Limb (tissue), 2 donors: ENCODE data around the gene FMNL2.
"Not testable (repeated sequence)": the region's sequence is repeated elsewhere in the genome, so short reads cannot be mapped to it uniquely, and the experiment has no call there.

Source experiments
- DNase-seq, 2 donors: peaks; one replicate each; pipeline ENCODE4 v3.0.0-alpha.2; 2016; ENCODE audit errors: extremely low spot score in 2 of 2

FMNL2 gene

DNA sequence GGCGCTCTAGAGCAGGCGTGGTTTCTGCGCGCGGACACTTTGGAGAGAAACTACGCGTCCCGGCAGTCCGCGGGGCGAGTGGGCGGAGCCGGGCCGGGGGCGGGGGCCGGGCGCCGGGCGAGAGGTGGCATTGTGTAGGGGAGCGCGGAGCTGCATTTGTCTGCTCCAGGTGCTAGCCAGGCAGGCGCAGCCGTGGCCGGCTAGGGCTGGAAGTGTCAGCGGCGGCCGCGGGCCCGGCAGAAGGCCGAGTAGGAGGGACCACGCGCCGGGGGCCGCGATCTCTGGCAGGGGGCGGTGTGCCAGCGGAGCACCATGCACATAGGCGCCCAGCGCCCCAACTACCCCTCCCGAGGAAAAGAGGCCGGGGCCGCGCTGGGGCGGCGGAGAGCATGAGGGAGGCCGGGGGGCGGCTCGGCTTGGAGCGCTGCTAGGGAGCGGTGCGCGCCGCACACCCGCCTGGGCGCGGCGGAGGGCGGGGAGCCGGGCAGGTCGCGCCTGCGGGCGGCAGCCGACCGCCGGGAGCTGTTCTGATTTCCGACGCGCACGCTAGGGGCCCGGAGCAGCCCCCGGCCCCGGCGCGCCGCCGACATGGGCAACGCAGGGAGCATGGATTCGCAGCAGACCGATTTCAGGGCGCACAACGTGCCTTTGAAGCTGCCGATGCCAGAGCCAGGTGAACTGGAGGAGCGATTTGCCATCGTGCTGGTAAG lies at the start of gene FMNL2:
Gene FMNL2, plus strand, starts transcription at position 159 of the 710 bp plus-strand sequence.
- DNase-seq = peak; percentile 87 to 95

DNA sequence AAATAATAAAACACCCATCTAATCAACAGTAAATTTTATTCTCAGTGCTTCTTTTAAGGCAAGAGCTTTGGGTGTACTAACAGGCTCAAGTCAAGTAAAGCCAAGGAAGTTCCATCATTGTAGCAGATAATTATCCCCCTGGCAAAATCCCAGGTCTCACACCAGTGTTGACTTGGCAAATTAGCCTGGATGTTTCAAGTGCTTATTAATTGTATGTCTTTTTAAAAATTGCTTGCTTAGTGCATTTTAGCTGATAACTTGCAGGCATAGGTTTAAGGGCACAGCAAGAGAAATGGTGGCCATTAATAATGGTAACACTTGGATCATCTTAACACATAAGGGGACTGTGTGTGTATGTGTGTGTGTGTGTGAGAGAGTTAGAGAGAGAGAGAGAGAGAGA lies 42.0 kb upstream of the FMNL2 start:
- DNase-seq = no peak

DNA sequence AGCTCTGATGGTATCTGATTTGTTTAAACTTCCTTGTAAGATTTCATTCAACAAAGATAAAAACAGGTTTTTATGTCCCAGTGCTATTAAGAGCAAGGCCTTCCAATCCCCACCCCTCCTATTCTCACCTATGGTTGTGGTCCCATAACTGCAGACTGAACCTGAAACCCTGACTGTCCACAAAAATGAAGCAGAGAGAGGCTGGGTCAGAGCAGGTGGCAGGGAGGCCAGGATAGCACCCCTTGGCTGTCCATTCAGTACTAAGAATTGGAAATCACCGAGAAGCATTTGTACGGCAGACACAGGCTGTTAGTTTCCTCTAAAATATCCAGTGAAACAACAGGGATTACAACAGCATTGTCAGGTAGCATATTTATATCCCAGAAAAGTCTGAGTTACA lies 37.3 kb upstream of the FMNL2 start:
- DNase-seq = no peak

DNA sequence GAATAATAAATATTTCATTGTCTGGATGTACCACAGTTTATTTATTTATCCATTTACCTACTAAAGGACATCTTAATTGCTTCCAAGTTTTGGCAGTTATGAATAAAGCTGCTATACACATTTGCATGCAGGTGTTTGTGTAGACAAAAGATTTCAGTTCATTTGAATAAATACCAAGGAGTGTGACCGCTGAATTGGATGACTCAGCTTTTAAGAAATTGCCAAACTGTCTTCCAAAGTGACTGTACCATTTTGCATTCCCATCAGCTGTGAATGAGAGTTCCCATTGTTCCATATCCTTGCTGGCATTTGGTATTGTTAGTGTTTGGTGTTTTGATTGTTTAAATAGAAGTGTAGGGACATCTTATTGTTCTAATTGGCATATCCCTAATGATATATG lies 36.2 kb upstream of the FMNL2 start:
- DNase-seq = no peak

DNA sequence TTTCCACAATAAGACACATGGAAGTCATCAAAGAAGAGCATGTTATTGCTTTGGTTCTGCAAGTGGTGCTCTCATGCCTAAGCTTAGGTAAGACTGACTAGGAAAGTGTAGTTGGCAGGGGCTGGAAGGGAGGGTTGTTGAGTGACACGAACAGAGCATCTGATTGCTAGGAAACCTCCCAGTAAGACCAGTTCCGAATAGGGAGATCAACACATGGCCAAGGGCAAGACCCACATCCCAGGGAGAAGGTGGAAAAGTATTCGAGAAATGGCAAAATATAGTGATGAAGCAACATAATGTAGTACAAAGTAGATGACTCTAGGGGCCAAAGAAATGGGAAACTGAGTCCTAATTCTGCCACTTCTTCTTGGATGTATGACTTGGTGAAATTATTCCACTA lies 33.8 kb upstream of the FMNL2 start:
- DNase-seq = no peak

DNA sequence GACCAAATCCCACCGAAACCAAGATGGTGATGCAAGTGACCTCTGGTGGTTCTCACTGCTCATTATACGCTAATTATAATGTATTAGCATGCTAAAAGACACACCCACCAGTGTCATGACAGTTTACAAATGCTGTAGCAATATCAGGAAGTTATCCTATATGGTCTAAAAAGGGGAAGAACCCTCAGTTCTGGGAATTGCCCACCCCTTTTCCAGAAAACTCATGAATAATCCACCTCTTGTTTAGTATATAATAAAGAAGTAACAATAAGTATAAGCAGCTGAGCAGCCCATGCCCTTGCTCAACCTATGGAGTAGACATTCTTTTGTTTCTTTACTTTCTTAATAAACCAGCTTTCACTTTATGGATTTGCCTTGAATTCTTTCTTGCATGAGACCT lies 31.0 kb upstream of the FMNL2 start:
- DNase-seq = no peak

DNA sequence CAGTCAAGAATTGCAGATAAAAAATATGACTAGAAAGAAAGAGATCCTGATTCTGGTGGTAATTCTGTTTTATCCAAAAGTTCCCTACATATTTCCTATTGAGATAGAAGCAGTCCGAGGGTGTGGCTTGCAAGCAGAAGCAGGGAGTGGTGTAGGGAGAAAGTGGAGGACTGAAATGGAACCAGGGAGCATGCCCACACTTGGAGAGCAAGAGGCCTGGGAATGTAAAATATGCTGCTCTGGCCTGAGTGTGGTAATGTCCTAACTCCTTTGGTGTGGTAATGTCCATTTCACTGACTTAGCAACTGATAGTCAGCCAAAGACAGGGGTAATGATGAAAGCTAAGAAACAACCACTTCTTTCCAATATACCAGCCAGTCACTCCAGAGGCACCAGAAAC lies 30.1 kb upstream of the FMNL2 start:
- DNase-seq = no peak

DNA sequence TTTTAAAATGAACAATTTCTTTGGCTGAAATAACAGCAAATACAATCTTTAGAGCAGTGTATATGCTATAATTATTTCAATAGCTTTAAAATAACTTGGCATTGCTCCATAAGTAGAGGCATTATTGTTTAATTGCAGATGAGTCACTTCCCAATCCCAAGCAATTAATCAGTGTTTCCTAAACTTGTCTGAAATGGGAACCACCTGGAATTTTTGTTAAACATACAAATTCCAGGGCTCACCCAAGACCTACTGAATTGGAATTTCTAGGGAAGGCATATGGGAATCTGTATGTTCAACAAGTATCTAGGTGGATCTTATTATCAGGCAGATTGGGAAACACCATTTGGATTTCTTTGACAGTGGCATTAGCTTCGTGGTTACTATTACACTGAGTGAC lies 27.1 kb upstream of the FMNL2 start:
- DNase-seq = no peak

DNA sequence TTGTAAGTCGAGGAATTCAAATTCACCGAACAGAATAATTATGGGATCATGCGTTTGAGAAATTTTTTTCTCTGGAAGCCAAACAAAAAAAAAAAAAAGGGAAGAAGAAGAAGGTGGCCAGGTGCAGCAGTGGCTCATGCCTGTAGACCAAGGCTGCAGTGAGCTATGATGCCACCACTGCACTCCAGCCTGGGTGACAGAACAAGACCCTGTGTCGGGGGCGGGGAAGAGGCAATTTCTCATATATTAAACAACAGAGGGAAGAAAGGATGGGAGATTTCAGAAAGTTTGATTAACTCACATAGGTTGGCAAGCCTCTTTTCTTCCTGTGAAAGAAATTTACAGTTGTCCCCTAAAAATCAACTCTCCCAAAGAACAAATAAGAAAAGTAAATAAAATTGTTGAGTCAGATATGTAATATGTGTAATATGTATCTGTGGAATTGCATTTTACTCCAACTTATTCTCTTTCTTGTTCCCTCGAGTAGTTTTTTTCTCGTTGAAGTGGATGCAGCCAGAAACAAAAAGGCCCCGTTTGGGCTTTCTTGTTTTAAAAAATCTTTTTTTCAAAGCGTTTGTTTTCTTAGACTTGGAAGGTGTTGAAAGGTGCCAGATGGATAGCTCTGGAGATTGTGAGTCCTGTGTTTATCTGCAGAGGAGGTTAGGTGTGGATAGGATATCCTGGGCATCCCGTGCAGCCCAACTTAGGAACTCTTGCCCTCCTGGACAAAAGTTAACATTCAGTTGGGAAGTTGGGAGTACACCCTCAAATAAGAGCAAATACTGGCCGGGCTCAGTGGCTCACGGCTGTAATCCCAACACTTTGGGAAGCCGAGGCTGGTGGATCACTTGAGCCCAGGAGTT lies 25.4 kb upstream of the FMNL2 start:
- DNase-seq = no peak

DNA sequence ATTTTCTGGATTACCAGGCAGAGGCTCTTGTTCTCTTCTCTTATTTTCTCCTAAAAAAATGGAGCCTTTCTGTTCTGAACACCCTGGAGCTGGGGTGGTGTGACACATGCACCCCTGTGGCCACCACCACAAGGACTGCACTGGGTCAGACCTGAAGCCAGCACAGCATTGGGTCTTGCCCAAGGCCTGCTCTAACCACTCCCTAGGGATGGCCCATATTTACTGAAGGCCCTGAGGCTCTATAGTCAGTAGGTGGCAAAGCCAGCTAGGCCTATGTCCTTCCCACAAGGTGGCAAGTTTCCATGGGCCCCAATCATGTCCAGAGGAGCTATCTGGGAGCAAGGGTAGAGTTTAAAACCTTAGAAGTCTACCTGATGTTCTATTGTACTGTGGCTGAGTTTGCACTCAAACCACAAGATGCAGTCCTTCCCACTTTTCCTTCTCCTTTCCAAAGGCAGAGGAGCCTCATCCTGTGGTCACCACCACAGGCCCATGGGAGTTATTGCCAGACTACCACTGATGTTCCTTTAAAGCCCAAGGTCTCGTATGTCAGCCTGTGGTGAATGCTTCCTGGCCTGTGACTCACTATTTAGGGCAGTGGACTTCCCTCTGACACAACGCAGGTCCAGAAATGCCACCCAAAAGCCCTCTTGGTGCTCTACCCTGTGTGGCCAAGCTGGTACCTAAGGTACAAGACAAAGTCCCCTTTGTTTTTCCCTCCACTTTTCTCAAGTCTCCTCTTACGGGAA lies 15.0 kb upstream of the FMNL2 start:
- no peak for DNase-seq

DNA sequence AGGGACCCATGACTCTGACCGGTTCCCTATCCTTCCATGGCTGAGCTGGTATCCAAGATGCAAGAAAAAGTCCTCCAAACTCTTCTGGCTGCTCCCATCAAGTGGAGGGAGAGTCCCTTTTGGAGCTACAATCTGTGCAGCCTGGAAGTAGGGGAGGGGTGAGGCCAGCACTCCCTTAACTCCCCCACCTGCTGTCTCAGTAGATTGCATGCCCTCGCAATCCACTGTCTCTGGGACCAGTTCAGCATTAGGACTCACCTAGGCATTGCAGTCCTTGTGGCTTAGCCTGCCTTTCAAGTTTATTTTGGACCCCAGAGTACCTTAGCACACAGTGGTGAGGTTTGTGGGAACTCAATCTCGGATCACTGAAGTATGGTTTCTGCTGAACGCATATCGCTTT lies 14.2 kb upstream of the FMNL2 start:
- DNase-seq = no peak

DNA sequence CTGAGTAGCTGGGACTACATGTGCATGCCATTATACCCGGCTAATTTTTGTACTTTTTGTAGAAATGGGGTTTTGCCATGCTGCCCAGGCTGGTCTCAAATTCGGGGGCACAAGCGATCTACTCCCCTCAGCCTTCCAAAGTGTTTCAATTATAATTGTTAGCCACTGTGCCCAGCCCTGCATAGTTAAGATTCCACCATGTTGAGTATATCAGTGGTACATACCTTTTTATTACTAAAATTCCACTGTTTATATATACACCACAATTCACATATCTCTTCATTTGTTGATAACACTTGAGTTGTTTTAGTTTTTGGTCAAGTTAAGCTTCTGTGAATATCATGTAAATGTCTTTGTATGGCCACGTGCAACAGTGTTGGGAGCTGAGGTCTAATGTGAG lies 12.8 kb upstream of the FMNL2 start:
- DNase-seq = no peak

DNA sequence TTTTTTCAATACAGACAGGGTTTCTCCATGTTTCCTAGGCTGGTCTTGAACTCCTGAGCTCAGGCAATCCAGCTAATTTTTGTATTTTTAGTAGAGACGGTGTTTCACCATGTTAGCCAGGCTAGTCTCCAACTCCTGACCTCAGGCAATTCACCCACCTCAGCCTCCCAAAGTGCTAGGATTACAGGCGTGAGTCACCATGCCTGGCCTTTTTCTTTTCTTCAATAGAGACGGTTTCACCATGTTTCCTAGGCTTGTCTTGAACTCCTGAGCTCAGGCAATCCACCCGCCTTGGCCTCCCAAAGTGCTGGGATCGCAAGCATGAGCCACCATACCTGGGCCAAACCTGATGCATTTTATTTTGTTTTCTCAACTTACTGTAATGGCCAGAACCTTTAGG lies 9.8 kb upstream of the FMNL2 start:
- not testable (repeated sequence) for DNase-seq

DNA sequence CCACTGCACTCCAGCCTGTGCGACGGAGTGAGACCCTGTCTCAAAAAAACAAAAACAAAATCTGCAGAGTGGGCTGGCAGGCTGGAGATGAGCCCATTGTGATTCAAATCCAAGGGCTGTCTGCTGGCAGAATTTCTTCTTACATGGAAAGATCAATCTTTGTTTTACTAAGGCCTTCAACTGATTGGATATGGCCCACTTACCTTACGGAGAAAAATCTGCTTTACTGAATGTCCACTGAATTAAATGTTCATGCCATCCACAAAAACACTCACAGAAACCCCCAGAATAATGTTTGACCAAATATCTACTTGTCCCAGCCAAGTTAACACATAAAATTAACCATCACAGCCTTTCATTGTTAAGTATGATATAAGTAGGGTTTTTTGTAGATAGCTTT lies 8.3 kb upstream of the FMNL2 start:
- DNase-seq = no peak

DNA sequence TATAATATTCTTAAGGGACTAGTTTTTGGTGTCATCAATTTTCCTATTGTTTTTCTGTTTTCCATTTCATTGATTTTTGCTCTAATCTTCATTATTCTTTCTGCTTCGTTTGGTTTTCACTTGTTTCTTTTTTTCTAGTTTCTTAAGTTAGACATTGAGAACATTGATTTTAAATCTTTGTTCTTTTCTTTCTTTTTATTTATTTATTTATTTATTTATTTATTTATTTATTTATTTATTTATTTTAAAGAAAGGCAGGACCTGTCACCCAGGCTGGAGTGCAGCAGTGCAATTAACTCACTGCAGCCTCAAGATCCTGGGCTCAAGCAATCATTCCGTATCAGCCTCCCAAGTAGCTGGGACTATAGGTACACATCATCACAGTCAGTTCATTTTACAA lies 7.0 kb upstream of the FMNL2 start:
- no peak for DNase-seq

DNA sequence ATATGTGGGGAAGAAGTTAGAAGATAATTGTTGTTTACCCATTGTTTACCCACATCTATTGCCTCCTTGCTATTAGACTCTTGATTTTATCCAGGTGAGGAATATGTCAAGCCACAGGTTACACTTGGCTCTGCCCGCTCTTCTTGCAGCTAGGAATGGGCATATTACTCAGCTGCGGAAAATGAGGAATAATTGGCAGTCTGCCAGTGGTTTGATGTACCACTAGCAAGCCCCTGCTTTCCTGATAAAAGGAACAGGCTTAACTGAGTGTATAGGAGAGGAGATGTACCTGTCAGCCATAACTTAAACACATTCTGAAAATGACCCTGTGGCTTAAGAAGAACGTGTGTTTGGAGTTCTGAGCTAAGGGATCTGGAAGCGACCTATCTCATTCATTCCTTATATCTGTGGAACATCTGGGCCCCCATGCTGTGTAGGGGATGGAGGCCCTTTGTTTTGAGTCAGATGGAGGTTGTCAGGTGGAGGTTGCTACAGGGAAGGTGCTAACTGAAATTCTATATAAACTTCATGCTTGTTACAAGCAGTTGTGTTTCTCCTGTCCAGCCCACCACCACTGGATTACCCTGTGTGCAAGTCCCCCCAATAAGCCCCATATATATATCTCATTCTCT lies 4.6 kb upstream of the FMNL2 start:
- no peak for DNase-seq

DNA sequence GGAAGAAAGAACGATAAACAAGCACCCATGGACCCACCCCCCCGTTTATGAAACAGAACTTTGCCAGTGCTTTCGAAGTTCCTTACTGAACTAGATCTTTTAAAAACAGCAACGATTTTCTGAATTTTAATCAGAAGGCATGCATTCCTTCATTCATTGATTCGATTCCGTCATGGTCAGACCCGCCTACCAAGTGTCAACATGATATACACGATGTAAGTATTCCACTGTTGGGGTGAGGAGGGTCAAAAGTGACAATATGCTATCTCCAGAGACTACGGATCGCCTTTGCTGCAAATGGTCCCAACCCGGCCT lies 316 bp upstream of the FMNL2 start:
- DNase-seq = no peak

DNA sequence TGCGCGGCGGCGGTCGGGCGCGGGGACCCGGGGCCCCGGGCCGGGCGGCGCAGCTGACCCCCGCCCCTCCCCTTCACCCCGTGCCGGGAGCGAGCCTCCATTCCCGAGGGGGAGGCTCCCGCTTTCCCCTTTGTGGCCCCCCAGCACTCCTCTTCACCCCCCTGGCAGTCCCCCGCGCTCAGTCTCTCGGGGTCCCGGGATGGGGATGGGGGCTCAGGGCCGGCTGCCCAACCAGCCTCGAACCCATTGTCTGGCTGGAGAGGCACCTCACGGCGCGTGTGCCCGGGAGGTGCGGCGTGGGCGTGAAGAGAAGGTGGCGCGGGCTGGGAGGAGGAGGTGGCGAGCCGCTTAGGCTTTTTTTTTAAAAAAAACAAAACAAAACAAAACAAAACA lies 748 bp downstream of the FMNL2 start:
- DNase-seq = no peak

DNA sequence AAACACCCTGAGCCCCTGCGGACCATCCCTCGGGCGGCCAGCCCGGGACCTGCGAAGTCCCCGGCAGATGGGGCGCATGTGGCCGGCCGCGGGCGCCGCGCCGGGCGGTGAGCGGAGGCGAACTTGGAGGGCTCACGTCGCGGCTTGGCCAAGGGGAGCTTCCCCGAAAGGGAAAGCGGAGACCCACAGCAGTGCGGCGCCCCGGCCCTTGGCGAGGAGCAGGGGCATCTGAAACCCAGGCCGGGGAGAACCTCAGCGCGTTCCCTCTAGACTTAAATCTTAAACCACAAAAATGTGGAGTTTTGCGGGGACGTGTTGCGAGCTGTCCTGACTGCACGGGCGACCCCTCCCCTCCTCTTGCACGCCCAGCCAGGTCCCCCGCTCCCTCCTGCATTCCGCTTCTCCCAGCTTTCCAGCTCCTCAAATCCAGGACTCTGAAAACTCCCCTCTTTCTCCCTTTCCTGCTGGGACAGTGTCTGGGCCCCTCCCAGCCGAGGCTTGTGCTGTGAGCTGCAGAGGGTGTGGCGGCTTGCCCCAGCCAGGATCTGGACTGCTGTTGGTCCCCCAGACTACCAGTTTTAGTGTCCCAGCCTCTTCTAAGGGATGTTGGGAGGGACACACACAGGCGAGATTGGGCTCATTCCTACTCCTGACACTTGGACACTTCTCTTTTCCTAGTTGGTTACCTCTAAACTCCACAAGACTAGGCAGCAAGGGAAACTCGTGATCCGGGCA lies 1.3 kb downstream of the FMNL2 start:
- peak; percentile 27 to 78 for DNase-seq

DNA sequence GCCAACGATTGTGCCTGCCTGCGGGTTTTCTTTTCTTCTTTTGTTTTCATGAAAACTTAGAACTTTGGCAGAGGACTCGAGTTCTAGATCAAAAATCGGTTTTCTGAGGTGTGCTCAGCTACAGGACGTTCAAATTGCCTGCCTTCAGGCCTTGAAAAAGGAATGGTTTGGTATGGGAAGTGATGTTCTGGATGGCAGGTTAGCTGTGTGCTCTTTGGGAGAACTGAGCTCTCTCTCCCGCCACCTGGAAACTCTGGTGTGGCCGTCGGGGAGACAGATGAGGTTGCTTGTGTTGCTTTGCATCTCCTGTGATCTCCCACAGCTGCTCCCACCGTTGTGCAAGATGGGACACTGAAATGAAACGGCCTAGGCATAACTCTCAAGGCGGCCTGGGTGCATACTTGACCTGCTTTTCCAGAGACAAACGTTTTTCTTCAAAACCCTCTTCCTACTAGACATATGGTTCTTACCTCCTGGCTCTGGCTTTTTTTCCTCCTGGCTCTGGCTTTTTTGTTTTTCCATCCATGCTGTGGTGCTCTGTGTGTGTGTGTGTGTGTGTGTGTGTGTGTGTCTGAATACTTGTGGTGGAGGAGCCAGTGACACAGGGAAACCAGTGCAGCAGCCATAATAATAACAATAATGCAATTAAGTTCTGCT lies 2.0 kb downstream of the FMNL2 start:
- peak in 1 of 2 donors; percentile 67 for DNase-seq

DNA sequence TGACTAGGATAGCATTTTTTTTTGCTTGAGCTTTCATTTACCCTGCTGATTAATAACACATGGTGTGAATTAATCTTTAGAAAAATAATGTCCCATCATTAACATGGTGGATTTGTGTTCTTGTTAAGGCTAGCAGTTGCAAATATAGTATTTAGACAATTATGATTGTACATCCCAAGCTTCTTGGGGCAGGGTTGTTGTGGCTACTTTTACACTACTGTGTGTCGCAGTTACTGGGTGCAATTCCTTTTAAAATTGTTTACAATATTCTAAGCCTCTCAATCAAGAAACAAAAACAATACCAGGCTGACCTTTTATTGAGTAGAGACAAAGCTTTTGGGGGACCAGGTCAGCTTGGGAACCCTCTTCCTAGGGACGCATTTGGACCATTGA lies 2.5 kb downstream of the FMNL2 start:
- no peak for DNase-seq
